Activated CD8-positive, alpha-beta T cell treated with anti-CD3 and anti-CD28 coated beads, Interleukin-2, amount 10 ng/mL, durations not matched to agents 7 days and 5 days (primary cell): ENCODE measurements around the gene AASS. TPM values are rescaled to one million over a fixed set of nuclear protein-coding genes. Genes with fewer than 3 reads are reported as not detected.
A peak's percentile ranks its signal among the peaks of the same experiment; 100 is the strongest.

ENCODE experiments used
- ATAC-seq: fragments of 150-1000 bp; cut with Tn5 transposase; one replicate; pipeline ENCODE4 v1.10.0; 2021; ENCODE audit warnings: moderate library complexity
- CTCF ChIA-PET: fragments of 350-600 bp; sonication (Branson Sonifier 250); formaldehyde crosslinking; loops from one replicate; lab custom pipeline; 2021; ENCODE audit warnings: antibody characterized with exemption; lab: Charles Lee
- POLR2A ChIA-PET: fragments of 350-600 bp; sonication (Branson Sonifier 250); formaldehyde crosslinking; loops from one replicate; lab custom pipeline; 2021; ENCODE audit warnings: antibody characterized with exemption; lab: Charles Lee
- DNase-seq: peaks from one replicate; pipeline ENCODE4 v3.0.0-alpha.2; 2020
- H3K27ac Mint-ChIP-seq: one replicate; pipeline ENCODE4 v1.8.0; 2021; ENCODE audit warnings: mild to moderate bottlenecking, mixed read lengths
- H3K27me3 Mint-ChIP-seq: one replicate; pipeline ENCODE4 v1.8.0; 2021; ENCODE audit warnings: low read depth, mixed read lengths
- H3K36me3 Mint-ChIP-seq: one replicate; pipeline ENCODE4 v1.8.0; 2021; ENCODE audit warnings: low read depth, mixed read lengths
- H3K4me1 Mint-ChIP-seq: one replicate; pipeline ENCODE4 v1.8.0; 2021; ENCODE audit warnings: low read depth, mixed read lengths
- H3K4me3 Mint-ChIP-seq: one replicate; pipeline ENCODE4 v1.8.0; 2021; ENCODE audit warnings: mild to moderate bottlenecking, mixed read lengths
- H3K9me3 Mint-ChIP-seq: one replicate; pipeline ENCODE4 v1.8.0; 2022; ENCODE audit warnings: mixed read lengths; ENCODE audit not compliant: insufficient read depth
- total RNA-seq, 2 experiments: library from RNA; stranded (reverse); gene quantifications; one replicate each; pipeline ENCODE4 v1.2.3, GENCODE V29; 2021

AASS gene
- total RNA-seq, 2 experiments from 2014 or later: 0.26 to 0.52 TPM

- Mint-ChIP-seq H3K9me3 (peaks cover 5% of the 10 kb centered on the region), H3K36me3 (no peaks in the 10 kb centered on the region), H3K27me3 (no peaks in the 10 kb centered on the region), H3K27ac (no peak overlapping the region), H3K4me3 (no peak overlapping the region), H3K4me1 (no peaks in the 10 kb centered on the region)
- ATAC-seq: no peak
- CTCF ChIA-PET: no interaction called here
- no peak for DNase-seq
- POLR2A ChIA-PET: no interaction called here
These were observed 44.0 kb downstream of the AASS start for GRCh38 chr7:122100021-122100420.

GRCh38 chr7:122095642-122096041 is 48.4 kb downstream of the AASS start:
- no peaks in the 10 kb centered on the region for H3K4me1 Mint-ChIP-seq
- CTCF ChIA-PET: interaction anchor here (1.7 kb wide), 1 partner anchor 8 kb away, joined by 4 read pairs; no protein-coding TSS in a partner anchor

GRCh38 chr7:122094549-122094948 is 49.5 kb downstream of the AASS start:
- Mint-ChIP-seq H3K36me3 (no peaks in the 10 kb centered on the region), H3K27me3 (no peaks in the 10 kb centered on the region), H3K9me3 (no peaks in the 10 kb centered on the region), H3K4me1 (no peaks in the 10 kb centered on the region), H3K4me3 (no peak overlapping the region), H3K27ac (no peak overlapping the region)
- ChIA-PET CTCF (interaction anchor here (1.7 kb wide), 1 partner anchor 9 kb away, joined by 4 read pairs; no protein-coding TSS in a partner anchor), POLR2A (no interaction called here)
- no peak for ATAC-seq
- DNase-seq: no peak

More at GRCh38 chr7:122095642-122096041, 48.4 kb downstream of the AASS start:
- Mint-ChIP-seq H3K9me3 (no peaks in the 10 kb centered on the region), H3K36me3 (no peaks in the 10 kb centered on the region), H3K4me3 (no peak overlapping the region), H3K27me3 (no peaks in the 10 kb centered on the region), H3K27ac (no peak overlapping the region)
- ATAC-seq (no peak), DNase-seq (no peak)
- POLR2A ChIA-PET: no interaction called here

GRCh38 chr7:122092964-122093797 is 50.9 kb downstream of the AASS start:
- Mint-ChIP-seq H3K4me3 (no peak overlapping the region), H3K27me3 (no peaks in the 10 kb centered on the region), H3K36me3 (no peaks in the 10 kb centered on the region), H3K27ac (no peak overlapping the region), H3K4me1 (no peaks in the 10 kb centered on the region), H3K9me3 (no peaks in the 10 kb centered on the region)
- POLR2A ChIA-PET: no interaction called here
- peak; percentile 69 for DNase-seq
- CTCF ChIA-PET: interaction anchor here (0.6 to 1.5 kb wide), 18 partner anchors 9 to 730 kb away, joined by 3 to 11 read pairs (median 3); partner anchors contain the start of gene AASS
- peak; percentile 53 for ATAC-seq

GRCh38 chr7:122082670-122083069 is 61.4 kb downstream of the AASS start:
- no peaks in the 10 kb centered on the region for H3K27me3 Mint-ChIP-seq
- H3K9me3 Mint-ChIP-seq: no peaks in the 10 kb centered on the region
- no peak overlapping the region for H3K27ac Mint-ChIP-seq
- no peaks in the 10 kb centered on the region for H3K4me1 Mint-ChIP-seq
- no peak for ATAC-seq
- H3K4me3 Mint-ChIP-seq: no peak overlapping the region
- H3K36me3 Mint-ChIP-seq: no peaks in the 10 kb centered on the region
- ChIA-PET POLR2A (no interaction called here), CTCF (no interaction called here)
- no peak for DNase-seq

- POLR2A ChIA-PET: no interaction called here
- CTCF ChIA-PET: interaction anchor here (2.8 kb wide), 1 partner anchor 11 kb away, joined by 11 read pairs; no protein-coding TSS in a partner anchor
- no peaks in the 10 kb centered on the region for H3K9me3 Mint-ChIP-seq
- ATAC-seq (no peak), DNase-seq (no peak)
- no peaks in the 10 kb centered on the region for H3K36me3 Mint-ChIP-seq
- no peak overlapping the region for H3K4me3 Mint-ChIP-seq
- H3K27me3 Mint-ChIP-seq: no peaks in the 10 kb centered on the region
- H3K4me1 Mint-ChIP-seq: no peaks in the 10 kb centered on the region
- H3K27ac Mint-ChIP-seq: no peak overlapping the region
These were observed 61.9 kb downstream of the AASS start for GRCh38 chr7:122082160-122082559.

- Mint-ChIP-seq H3K9me3 (peaks cover 4% of the 10 kb centered on the region), H3K4me3 (no peak overlapping the region), H3K4me1 (no peaks in the 10 kb centered on the region), H3K27me3 (no peaks in the 10 kb centered on the region), H3K27ac (no peak overlapping the region), H3K36me3 (no peaks in the 10 kb centered on the region)
- CTCF ChIA-PET: no interaction called here
- ATAC-seq: no peak
- DNase-seq: no peak
- POLR2A ChIA-PET: no interaction called here
These were observed 70.4 kb downstream of the AASS start for GRCh38 chr7:122073635-122074034.

GRCh38 chr7:122072924-122073599 is 71.0 kb downstream of the AASS start:
- ChIA-PET CTCF (no interaction called here), POLR2A (no interaction called here)
- H3K4me3 Mint-ChIP-seq: no peak overlapping the region
- no peaks in the 10 kb centered on the region for H3K4me1 Mint-ChIP-seq
- H3K27me3 Mint-ChIP-seq: no peaks in the 10 kb centered on the region
- H3K27ac Mint-ChIP-seq: no peak overlapping the region
- DNase-seq: no peak
- no peaks in the 10 kb centered on the region for H3K36me3 Mint-ChIP-seq
- ATAC-seq: no peak
- H3K9me3 Mint-ChIP-seq: peaks cover 4% of the 10 kb centered on the region

GRCh38 chr7:122072272-122072671 is 71.8 kb downstream of the AASS start:
- no peaks in the 10 kb centered on the region for H3K36me3 Mint-ChIP-seq
- H3K9me3 Mint-ChIP-seq: peaks cover 4% of the 10 kb centered on the region
- no peaks in the 10 kb centered on the region for H3K4me1 Mint-ChIP-seq
- H3K27me3 Mint-ChIP-seq: no peaks in the 10 kb centered on the region
- ATAC-seq: no peak
- ChIA-PET CTCF (no interaction called here), POLR2A (no interaction called here)
- no peak overlapping the region for H3K27ac Mint-ChIP-seq
- no peak overlapping the region for H3K4me3 Mint-ChIP-seq
- DNase-seq: no peak

GRCh38 chr7:122070834-122071233 is 73.2 kb downstream of the AASS start:
- ATAC-seq: no peak
- H3K4me3 Mint-ChIP-seq: no peak overlapping the region
- ChIA-PET POLR2A (no interaction called here), CTCF (no interaction called here)
- H3K27ac Mint-ChIP-seq: no peak overlapping the region
- H3K36me3 Mint-ChIP-seq: no peaks in the 10 kb centered on the region
- H3K4me1 Mint-ChIP-seq: no peaks in the 10 kb centered on the region
- no peak for DNase-seq
- H3K9me3 Mint-ChIP-seq: peaks cover 4% of the 10 kb centered on the region
- H3K27me3 Mint-ChIP-seq: no peaks in the 10 kb centered on the region

- no peaks in the 10 kb centered on the region for H3K36me3 Mint-ChIP-seq
- CTCF ChIA-PET: no interaction called here
These were observed 74.0 kb downstream of the AASS start for GRCh38 chr7:122070062-122070461.

GRCh38 chr7:122068999-122069398 is 75.0 kb downstream of the AASS start:
- no peaks in the 10 kb centered on the region for H3K36me3 Mint-ChIP-seq
- ChIA-PET POLR2A (no interaction called here), CTCF (no interaction called here)
- DNase-seq (no peak), ATAC-seq (no peak)
- no peaks in the 10 kb centered on the region for H3K27me3 Mint-ChIP-seq
- no peak overlapping the region for H3K4me3 Mint-ChIP-seq
- no peaks in the 10 kb centered on the region for H3K4me1 Mint-ChIP-seq
- no peak overlapping the region for H3K27ac Mint-ChIP-seq
- no peaks in the 10 kb centered on the region for H3K9me3 Mint-ChIP-seq

More at GRCh38 chr7:122070062-122070461, 74.0 kb downstream of the AASS start:
- POLR2A ChIA-PET: no interaction called here
- no peak for ATAC-seq
- Mint-ChIP-seq H3K4me3 (no peak overlapping the region), H3K4me1 (no peaks in the 10 kb centered on the region), H3K27ac (no peak overlapping the region), H3K27me3 (no peaks in the 10 kb centered on the region), H3K9me3 (peaks cover 4% of the 10 kb centered on the region)
- DNase-seq: no peak
